HG03469 (cell line): ENCODE measurements around the gene TMEM138.

Source experiments
- ATAC-seq: cut with Tn5 transposase; IDR thresholded peaks from one replicate; pipeline ENCODE4 v1.9.1; 2021; ENCODE audit warnings: mild to moderate bottlenecking, moderate library complexity, moderate number of reproducible peaks; ENCODE audit not compliant: unreplicated experiment

The TMEM138 gene

DNA sequence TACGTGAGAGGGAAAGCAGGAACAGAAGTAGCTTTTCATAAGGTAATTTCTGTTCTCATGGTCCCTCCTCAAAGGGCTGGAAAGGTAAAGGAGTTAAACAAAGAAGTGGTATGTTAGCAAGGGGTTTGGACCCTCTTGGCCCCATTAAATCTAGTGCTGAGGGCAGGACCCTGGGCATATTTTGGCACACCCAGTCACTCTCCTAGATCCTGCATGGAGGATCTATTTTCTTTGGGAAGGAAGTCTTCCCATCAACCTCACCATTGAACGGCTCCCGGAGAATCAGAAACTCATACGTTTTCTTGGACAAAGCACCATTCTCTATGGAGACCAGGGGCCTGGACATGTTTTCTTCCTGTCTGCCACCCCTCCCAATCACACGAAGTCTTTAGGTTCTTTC, 41.9 kb downstream of the TMEM138 start:
- ATAC-seq = no peak

DNA sequence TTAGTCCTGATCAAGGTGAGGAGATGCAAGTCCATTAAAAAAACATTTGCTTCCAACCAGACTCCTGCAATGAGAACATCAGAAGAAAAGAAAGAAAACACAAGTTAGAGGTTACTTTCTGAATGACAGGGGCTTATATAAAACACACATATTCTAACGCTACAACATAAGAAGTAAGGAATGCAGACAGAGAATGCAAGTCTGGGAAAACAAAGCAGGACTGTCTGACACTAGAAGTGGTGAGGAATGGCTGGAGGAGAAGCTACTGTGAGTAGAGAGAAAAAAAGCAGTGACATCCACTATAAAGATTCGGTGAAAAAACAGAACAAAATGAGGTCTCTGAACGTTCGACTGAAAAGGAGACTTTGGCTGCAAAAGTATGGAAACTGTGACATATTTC, 42.5 kb downstream of the TMEM138 start:
- ATAC-seq = no peak

DNA sequence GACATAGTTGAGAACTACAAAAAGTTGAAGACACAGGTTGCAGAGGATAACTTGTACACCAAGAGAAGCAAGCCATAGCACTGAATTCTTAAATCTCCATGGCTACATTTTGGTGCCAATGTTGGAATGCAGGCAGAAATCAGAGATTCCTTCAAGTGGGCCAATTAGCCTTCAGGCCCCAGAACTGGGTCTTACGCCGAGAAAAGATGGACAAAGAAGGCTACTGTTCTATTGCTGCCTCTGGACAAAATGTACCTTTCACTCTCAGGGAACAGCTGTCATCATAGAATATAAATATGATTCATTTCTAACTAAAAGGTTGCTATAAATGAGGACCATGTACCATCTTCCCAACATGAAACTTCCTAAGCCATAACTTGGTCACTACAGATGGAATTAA, 43.9 kb downstream of the TMEM138 start:
- ATAC-seq = no peak

DNA sequence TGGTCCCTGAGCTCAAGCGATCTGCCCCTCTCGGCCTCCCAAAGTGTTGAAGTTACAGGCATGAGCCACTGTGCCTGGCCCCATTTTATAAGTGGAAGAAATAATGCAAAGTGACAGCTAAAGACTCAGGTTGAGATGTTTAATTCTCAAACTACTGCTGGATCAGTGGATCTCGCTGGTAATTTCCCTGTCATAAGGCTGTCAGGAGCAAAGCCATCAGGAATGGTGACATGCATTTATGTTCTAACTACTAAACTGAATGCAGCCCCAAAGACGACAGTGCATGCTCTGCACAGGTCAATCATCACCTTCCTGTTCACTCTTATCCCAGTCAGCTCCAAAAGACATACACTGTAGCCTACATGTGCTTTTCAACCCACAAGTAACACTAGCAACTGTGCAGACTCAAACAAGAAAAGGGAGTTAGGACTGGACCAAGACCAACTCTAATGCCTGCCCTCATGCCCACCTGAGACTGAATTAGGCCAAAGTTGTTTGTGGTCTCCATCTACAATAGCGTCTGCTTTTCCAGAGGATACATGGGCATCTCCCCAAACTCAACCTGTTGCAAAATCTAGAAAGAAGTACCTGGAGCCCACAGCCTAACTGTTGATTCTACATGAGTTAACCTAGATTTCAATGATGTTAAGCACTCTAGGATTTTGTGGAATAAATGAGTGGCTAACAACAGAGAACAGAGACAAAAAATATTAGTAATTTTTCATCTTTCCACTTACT, 45.0 kb downstream of the TMEM138 start:
- ATAC-seq = no peak

DNA sequence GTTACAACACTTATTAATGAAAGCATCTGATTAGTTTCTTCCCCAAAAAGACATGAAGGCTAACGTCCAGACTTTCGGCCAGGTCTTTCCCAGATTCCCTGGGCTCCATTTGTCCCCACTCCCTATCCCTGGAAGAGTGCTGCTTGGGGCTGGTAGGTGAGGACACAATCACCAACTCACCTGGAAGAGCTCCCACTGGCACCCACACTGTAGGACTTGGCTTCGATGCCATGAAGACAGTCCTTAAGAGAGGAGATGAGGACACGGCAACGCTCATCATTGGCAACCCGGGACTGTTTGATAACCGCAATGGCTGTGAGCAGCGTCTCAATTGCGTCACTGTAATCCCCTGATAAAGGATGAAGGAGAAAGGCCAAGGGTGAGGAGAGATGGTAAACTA, 49.4 kb downstream of the TMEM138 start:
- ATAC-seq = no peak

DNA sequence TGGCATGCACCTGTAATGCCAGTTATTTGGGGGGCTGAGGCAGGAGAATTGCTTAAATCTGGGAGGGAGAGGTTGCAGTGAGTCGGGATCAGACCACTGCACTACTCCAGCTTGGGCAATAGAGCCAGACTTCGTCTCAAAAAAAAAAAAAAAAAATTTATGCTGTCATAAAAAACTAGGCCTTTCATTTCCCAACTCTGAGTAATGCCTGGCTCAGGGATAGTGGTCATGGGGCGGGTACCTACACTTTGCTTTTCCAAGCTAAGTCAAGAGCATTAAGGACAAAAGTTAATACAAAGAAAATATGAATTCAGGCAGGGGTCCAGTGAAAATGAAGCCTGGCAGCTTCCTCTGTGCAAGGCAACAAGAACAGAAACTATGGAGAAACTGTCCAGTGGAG, 51.3 kb downstream of the TMEM138 start:
- ATAC-seq = no peak

DNA sequence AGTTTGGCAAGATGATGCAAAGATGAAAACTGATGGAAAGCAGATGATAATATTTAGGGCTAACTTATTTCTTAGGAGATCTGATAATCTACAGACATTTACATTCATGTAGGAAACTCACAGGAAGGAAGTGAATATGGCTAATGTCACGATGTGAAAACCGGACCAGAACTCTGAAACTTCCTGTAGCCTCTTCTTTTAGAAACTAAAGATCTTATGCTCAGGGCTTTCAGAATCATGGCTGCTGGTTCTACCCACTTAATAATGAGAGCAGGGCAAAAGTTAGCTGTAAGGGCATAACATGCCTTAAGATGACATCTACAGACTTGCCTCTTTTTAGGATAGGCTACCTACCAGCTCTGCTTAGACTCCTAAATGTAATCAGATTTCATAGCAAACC, 52.4 kb downstream of the TMEM138 start:
- ATAC-seq = no peak

DNA sequence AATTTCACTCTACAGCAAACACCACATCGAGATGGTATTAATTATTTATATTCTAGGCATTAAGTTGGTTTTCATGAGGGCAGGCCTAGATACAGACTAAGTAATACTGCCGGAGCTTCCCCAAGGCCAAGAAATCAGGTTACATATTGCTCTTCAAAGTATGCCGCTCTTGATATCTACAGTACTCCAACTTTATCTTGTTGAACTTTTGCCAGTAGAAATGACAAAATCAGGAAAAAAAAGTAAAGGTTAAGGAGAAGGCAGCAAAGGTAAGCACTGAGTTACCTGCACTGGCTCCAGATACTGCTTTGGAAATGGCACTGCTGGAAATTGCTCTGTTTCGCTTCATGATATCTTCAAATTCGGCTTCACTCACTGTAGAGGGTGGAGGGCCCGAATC, 53.2 kb downstream of the TMEM138 start:
- ATAC-seq = no peak

DNA sequence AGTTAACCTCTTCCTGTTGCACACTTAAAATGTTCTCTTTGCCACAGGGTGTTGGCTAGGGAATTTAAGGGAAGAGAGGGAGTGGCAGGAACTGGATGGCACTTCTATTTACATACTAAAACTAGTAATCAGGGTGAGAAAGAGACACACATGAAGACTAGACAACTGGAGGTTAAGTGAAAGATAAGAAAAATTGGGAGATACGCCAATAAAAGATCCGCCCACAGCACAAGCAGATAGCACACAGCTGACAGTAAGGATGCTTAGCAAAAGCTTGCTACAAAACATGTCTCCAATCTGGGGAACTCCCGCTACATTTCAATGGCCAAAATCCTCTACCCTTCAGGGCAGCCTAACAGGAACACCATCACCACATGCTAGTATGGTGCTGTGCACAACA, 54.8 kb downstream of the TMEM138 start:
- ATAC-seq = no peak

DNA sequence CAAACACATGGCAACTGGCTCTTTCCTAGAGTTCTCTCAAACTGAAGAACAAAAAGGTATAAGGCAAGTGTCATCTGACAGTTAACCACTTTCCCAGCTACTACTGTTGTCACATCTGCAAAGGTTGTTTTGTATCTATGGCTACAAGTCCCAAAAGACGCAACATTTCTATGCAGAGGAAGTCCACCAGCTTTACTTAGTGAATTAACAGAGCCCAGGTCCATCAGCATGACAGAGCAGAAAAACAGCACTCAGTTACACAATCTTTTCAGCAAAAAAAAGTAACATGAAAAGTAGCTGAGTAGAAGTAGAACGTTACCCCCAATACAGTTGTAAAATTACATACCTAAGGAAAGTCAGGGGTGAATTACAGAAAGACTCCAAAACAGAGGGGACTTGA, 55.5 kb downstream of the TMEM138 start:
- no peak for ATAC-seq

DNA sequence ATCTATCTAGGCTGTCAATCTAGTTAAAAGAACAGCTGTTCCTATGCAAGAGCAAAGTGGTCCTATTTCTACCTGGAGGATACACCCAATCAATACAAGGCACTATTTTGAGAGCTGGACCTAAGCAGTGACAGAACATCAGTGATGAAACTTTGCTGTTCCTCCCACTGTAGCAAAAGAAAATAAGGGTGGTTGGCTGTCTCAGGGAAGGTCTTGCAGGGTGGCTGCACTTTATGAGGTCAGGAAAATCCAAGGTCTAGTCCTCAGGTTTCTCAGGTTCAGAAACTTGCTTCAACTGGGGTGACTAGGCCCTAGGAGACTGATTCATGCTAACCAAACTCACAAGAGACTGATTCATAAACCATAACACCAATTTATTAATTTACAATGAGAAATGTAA, 56.0 kb downstream of the TMEM138 start:
- ATAC-seq = no peak
